ENCODE data around the gene MRRF.

DNA sequence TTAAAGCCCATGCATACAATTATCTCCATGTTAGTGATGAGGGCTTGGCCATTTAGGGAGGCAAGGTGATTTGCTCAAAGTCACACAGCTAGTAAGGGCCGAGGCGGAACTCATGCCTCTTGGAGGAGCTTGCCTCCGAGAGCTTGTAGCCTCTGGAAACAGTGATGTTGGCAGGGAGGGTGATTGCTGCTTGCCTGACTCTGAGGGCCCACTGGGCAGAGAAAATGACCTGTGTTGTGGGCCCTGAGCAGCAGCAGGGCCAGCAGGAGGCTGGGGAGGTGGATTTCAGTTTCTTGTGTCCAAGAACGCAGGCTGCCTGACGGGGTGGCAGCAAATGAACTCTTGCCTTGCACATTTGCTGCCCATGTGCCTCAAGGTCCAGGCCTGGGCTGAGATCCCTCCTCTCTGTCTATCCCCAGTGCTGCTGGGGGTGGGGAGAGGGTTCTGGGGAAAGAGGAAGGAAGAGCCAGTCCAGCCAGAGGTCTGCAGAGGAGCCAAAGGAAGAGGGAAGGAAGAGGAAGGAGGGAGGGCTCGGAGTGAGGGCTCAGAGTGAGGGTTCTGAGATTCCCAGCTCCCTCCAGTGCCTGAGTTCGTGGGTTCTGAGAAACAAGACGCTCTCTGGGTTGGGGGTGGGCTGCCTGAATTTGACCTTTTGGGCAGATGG lies 90.0 kb downstream of the MRRF start:
- TF ChIP-seq, protein P1, sequence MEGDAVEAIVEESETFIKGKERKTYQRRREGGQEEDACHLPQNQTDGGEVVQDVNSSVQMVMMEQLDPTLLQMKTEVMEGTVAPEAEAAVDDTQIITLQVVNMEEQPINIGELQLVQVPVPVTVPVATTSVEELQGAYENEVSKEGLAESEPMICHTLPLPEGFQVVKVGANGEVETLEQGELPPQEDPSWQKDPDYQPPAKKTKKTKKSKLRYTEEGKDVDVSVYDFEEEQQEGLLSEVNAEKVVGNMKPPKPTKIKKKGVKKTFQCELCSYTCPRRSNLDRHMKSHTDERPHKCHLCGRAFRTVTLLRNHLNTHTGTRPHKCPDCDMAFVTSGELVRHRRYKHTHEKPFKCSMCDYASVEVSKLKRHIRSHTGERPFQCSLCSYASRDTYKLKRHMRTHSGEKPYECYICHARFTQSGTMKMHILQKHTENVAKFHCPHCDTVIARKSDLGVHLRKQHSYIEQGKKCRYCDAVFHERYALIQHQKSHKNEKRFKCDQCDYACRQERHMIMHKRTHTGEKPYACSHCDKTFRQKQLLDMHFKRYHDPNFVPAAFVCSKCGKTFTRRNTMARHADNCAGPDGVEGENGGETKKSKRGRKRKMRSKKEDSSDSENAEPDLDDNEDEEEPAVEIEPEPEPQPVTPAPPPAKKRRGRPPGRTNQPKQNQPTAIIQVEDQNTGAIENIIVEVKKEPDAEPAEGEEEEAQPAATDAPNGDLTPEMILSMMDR (conservative IDR thresholded peaks at IDR 0.05 in 1 of 2, IDR thresholded peaks at IDR 0.05 in 1 of 2; ENCODE audit: low read depth in 1 of 2, low read length in 2 of 2), result no peak
- no peak for TF ChIP-seq EZH2 (IDR thresholded peaks at IDR 0.05; ENCODE audit: low read length, missing control alignments)

All from fibroblast of lung (primary cell).